ENCODE results near the gene HEXIM1. TPM values are rescaled to one million over a fixed set of nuclear protein-coding genes. Genes with fewer than 3 reads are reported as not detected.

HEXIM1 gene
- total RNA-seq, 1 experiment from 2014 or later, result 29.6 TPM

Small RNA genes within 50 kb of the gene (microRNA-seq; reads per million reads assigned to microRNA genes)
- not detected for gene MIR6784 (ENCODE audit: borderline number of aligned reads)

Other genes with a start within 250 kb of the HEXIM1 start
- gene EFTUD2, start 249.0 kb upstream of the HEXIM1 start, total RNA-seq (2021), result 128 to 162 TPM (median 148 TPM) in 3 replicates
- 1.5 to 2.2 TPM (median 1.6 TPM) in 3 replicates for gene GFAP, start 233.0 kb upstream of the HEXIM1 start, total RNA-seq (2021)
- gene KIF18B, start 200.7 kb upstream of the HEXIM1 start, total RNA-seq (2021), result 62.2 to 82.2 TPM (median 66.3 TPM) in 3 replicates
- 13.4 to 16.8 TPM (median 15.6 TPM) in 3 replicates for gene C1QL1, start 180.2 kb upstream of the HEXIM1 start, total RNA-seq (2021)
- 57.7 to 59.2 TPM (median 58.7 TPM) in 3 replicates for gene DCAKD, start 96.8 kb upstream of the HEXIM1 start, total RNA-seq (2021)
- 152 to 162 TPM (median 153 TPM) in 3 replicates for gene NMT1, start 87.2 kb upstream of the HEXIM1 start, total RNA-seq (2021)
- 45.9 to 55.8 TPM (median 55.8 TPM) in 3 replicates for gene PLCD3, start 16.0 kb upstream of the HEXIM1 start, total RNA-seq (2021)
- 12.7 to 21.0 TPM (median 21.0 TPM) in 3 replicates for gene ACBD4, start 12.8 kb upstream of the HEXIM1 start, total RNA-seq (2021)
- gene HEXIM2, start 13.4 kb downstream of the HEXIM1 start, total RNA-seq (2021), result 11.9 to 16.1 TPM (median 12.2 TPM) in 3 replicates
- gene FMNL1, start 73.4 kb downstream of the HEXIM1 start, total RNA-seq (2021), result 5.3 to 7.9 TPM (median 7.3 TPM) in 3 replicates
- 0.14 to 0.15 TPM in 2 of 3 replicates, not detected in the other for gene SPATA32, start 113.6 kb downstream of the HEXIM1 start, total RNA-seq (2021)
- gene MAP3K14, start 168.5 kb downstream of the HEXIM1 start, total RNA-seq (2021), result 3.3 to 4.0 TPM (median 3.8 TPM) in 3 replicates